Astrocyte (in vitro differentiated cells and primary cell): ENCODE results near the gene TK1. TPM values are rescaled to one million over a fixed set of nuclear protein-coding genes. Genes with fewer than 3 reads are reported as not detected.

Experiments used
- DNase-seq: peaks from one replicate; pipeline ENCODE4 v3.0.0-alpha.2; 2010; ENCODE audit warnings: low read depth
- FAIRE-seq: peaks from 2 replicates; lab custom pipeline; 2011; peaks lifted over from hg19 to GRCh38; lab: Jason Lieb, UNC
- H2AFZ ChIP-seq: 2 replicates; pipeline ENCODE4 v1.6.0; 2012; ENCODE audit warnings: low read depth, low read length, inconsistent platforms
- H3K27ac ChIP-seq: 2 replicates; pipeline ENCODE4 v1.5.1; 2011; ENCODE audit warnings: low read depth, low read length, inconsistent platforms
- H3K27me3 ChIP-seq: 2 replicates; pipeline ENCODE4 v1.6.0; 2011; ENCODE audit warnings: low read length, inconsistent platforms; ENCODE audit not compliant: insufficient read depth
- H3K36me3 ChIP-seq: 2 replicates; pipeline ENCODE4 v1.5.1; 2011; ENCODE audit warnings: low read length, inconsistent platforms; ENCODE audit not compliant: insufficient read depth
- H3K4me1 ChIP-seq: 2 replicates; pipeline ENCODE4 v1.5.1; 2011; ENCODE audit warnings: low read length, inconsistent platforms; ENCODE audit not compliant: insufficient read depth
- H3K4me2 ChIP-seq: 2 replicates; pipeline ENCODE4 v1.6.0; 2012; ENCODE audit warnings: low read length, inconsistent platforms
- H3K4me3 ChIP-seq: 2 replicates; pipeline ENCODE4 v1.5.1; 2011; ENCODE audit warnings: low read depth, mild to moderate bottlenecking, low read length, inconsistent platforms; ENCODE audit not compliant: insufficient read depth
- H3K79me2 ChIP-seq: 2 replicates; pipeline ENCODE4 v1.6.0; 2012; ENCODE audit warnings: mild to moderate bottlenecking, low read length, inconsistent platforms; ENCODE audit not compliant: insufficient read depth
- H3K9ac ChIP-seq: 2 replicates; pipeline ENCODE4 v1.6.0; 2012; ENCODE audit warnings: mild to moderate bottlenecking, low read length, inconsistent platforms
- H3K9me3 ChIP-seq: 2 replicates; pipeline ENCODE4 v1.5.1; 2012; ENCODE audit warnings: low read depth, mild to moderate bottlenecking, low read length, inconsistent platforms; ENCODE audit not compliant: insufficient read depth
- H4K20me1 ChIP-seq: 2 replicates; pipeline ENCODE4 v1.6.0; 2012; ENCODE audit warnings: low read length, inconsistent platforms; ENCODE audit not compliant: insufficient read depth
- H3K27ac Mint-ChIP-seq: one replicate; pipeline ENCODE4 v1.8.0; 2021; ENCODE audit warnings: mild to moderate bottlenecking, mixed read lengths; ENCODE audit not compliant: unreplicated experiment
- H3K27me3 Mint-ChIP-seq: one replicate; pipeline ENCODE4 v1.8.0; 2021; ENCODE audit warnings: low read depth, mixed read lengths; ENCODE audit not compliant: unreplicated experiment
- H3K36me3 Mint-ChIP-seq: one replicate; pipeline ENCODE4 v1.8.0; 2021; ENCODE audit warnings: low read depth, mixed read lengths; ENCODE audit not compliant: unreplicated experiment
- H3K4me1 Mint-ChIP-seq: one replicate; pipeline ENCODE4 v1.8.0; 2021; ENCODE audit warnings: low read depth, mixed read lengths; ENCODE audit not compliant: unreplicated experiment
- H3K4me3 Mint-ChIP-seq: one replicate; pipeline ENCODE4 v1.8.0; 2021; ENCODE audit warnings: mild to moderate bottlenecking, moderate library complexity, mixed read lengths; ENCODE audit not compliant: unreplicated experiment
- H3K9me3 Mint-ChIP-seq: one replicate; pipeline ENCODE4 v1.8.0; 2021; ENCODE audit warnings: mild to moderate bottlenecking, mixed read lengths; ENCODE audit not compliant: unreplicated experiment
- CTCF ChIP-seq: IDR thresholded peaks from 2 replicates; pipeline ENCODE4 v1.5.1; 2011; ENCODE audit warnings: low read depth, mild to moderate bottlenecking, inconsistent platforms, low read length, moderate library complexity; ENCODE audit not compliant: insufficient read depth
- EZH2 ChIP-seq: IDR thresholded peaks from 2 replicates; pipeline ENCODE4 v1.6.1; 2012; ENCODE audit warnings: mild to moderate bottlenecking, low read length, inconsistent platforms; ENCODE audit not compliant: insufficient read depth
- total RNA-seq: library from RNA; stranded (reverse); gene quantifications from 2 replicates; pipeline ENCODE4 v1.2.1, GENCODE V29; 2021

The TK1 gene
- total RNA-seq, 1 donor from 2014 or later, result 7.5 TPM

GRCh38 chr17:78148286-78149016, 38.4 kb downstream of the TK1 start:
- no peak overlapping the region for H3K27ac Mint-ChIP-seq
- TF ChIP-seq EZH2 (no peak), CTCF (no peak)
- Histone ChIP-seq H3K4me2 (no peak overlapping the region), H3K9me3 (no peaks in the 10 kb centered on the region), H3K27me3 (no peaks in the 10 kb centered on the region), H2AFZ (no peak overlapping the region), H3K4me1 (no peaks in the 10 kb centered on the region), H3K36me3 (no peaks in the 10 kb centered on the region), H3K9ac (no peak overlapping the region), H3K27ac (no peak overlapping the region), H3K4me3 (no peak overlapping the region), H4K20me1 (no peaks in the 10 kb centered on the region), H3K79me2 (no peaks in the 10 kb centered on the region)
- DNase-seq (no peak), FAIRE-seq (no peak)
- peaks cover 3% of the 10 kb centered on the region for H3K27me3 Mint-ChIP-seq
- peaks cover 17% of the 10 kb centered on the region for H3K4me1 Mint-ChIP-seq
- no peak overlapping the region for H3K4me3 Mint-ChIP-seq
- H3K9me3 Mint-ChIP-seq, result no peaks in the 10 kb centered on the region
- H3K36me3 Mint-ChIP-seq, result no peaks in the 10 kb centered on the region

- Mint-ChIP-seq H3K9me3 (no peaks in the 10 kb centered on the region), H3K4me3 (no peak overlapping the region), H3K36me3 (no peaks in the 10 kb centered on the region), H3K27ac (no peak overlapping the region), H3K4me1 (peaks cover 17% of the 10 kb centered on the region), H3K27me3 (peaks cover 3% of the 10 kb centered on the region)
- DNase-seq (no peak), FAIRE-seq (no peak)
- no peaks in the 10 kb centered on the region for H3K79me2 ChIP-seq
- TF ChIP-seq EZH2, result no peak
- no peak for TF ChIP-seq CTCF
- no peaks in the 10 kb centered on the region for H3K4me1 ChIP-seq
- no peaks in the 10 kb centered on the region for H3K27me3 ChIP-seq
- no peak overlapping the region for H3K4me2 ChIP-seq
- no peak overlapping the region for H3K27ac ChIP-seq
- no peaks in the 10 kb centered on the region for H4K20me1 ChIP-seq
- H3K36me3 ChIP-seq, result no peaks in the 10 kb centered on the region
- no peak overlapping the region for H3K4me3 ChIP-seq
- H3K9ac ChIP-seq, result no peak overlapping the region
- H3K9me3 ChIP-seq, result no peaks in the 10 kb centered on the region
- H2AFZ ChIP-seq, result no peak overlapping the region
These were observed 39.4 kb downstream of the TK1 start for GRCh38 chr17:78147315-78147998.

- no peaks in the 10 kb centered on the region for H3K9me3 Mint-ChIP-seq
- H3K4me1 Mint-ChIP-seq, result peaks cover 19% of the 10 kb centered on the region
- DNase-seq, result no peak
- H3K4me3 Mint-ChIP-seq, result no peak overlapping the region
- Histone ChIP-seq H3K4me2 (no peak overlapping the region), H3K79me2 (no peaks in the 10 kb centered on the region), H2AFZ (no peak overlapping the region), H3K36me3 (no peaks in the 10 kb centered on the region), H3K9me3 (no peaks in the 10 kb centered on the region), H3K4me1 (peaks cover 5% of the 10 kb centered on the region), H3K4me3 (no peak overlapping the region), H3K27ac (no peak overlapping the region), H4K20me1 (no peaks in the 10 kb centered on the region), H3K27me3 (no peaks in the 10 kb centered on the region), H3K9ac (no peak overlapping the region)
- TF ChIP-seq CTCF (no peak), EZH2 (no peak)
- H3K27me3 Mint-ChIP-seq, result peaks cover 3% of the 10 kb centered on the region
- no peaks in the 10 kb centered on the region for H3K36me3 Mint-ChIP-seq
- FAIRE-seq, result no peak
- no peak overlapping the region for H3K27ac Mint-ChIP-seq
These were observed 40.0 kb downstream of the TK1 start for GRCh38 chr17:78146881-78147280.
